Stomach (tissue), 9 donors: ENCODE measurements around the gene PDE3B. TPM values are rescaled to one million over a fixed set of nuclear protein-coding genes. Genes with fewer than 3 reads are reported as not detected.
"Not testable (repeated sequence)": the region's sequence is repeated elsewhere in the genome, so short reads cannot be mapped to it uniquely, and the experiment has no call there.

Source experiments
- DNase-seq, 2 donors: peaks; one replicate each; pipeline versions ENCODE4 v3.0.0 to v3.0.0-alpha.2; 2013 to 2019
- H3K27ac ChIP-seq, 5 donors: fragments of 200-600 bp in 4 of 5; sonication (generic) in 4 of 5; one replicate each; pipeline ENCODE4 v1.5.1; 2013 to 2019; ENCODE audit warnings: mild to moderate bottlenecking in 1 of 5, moderate library complexity in 1 of 5
- H3K27me3 ChIP-seq, 3 donors: fragments of 200-600 bp; sonication (generic); one replicate each; pipeline ENCODE4 v1.5.1; 2017 to 2019; ENCODE audit warnings: mixed run types in 1 of 3
- H3K36me3 ChIP-seq, 4 donors: fragments of 200-600 bp; sonication (generic); 1 replicate in 3 of 4; 2 replicates in 1 of 4; pipeline ENCODE4 v1.5.1; 2016 to 2019
- H3K4me1 ChIP-seq, 4 donors: fragments of 200-600 bp; sonication (generic); one replicate each; pipeline ENCODE4 v1.5.1; 2016 to 2019
- H3K4me3 ChIP-seq, 4 donors: fragments of 200-600 bp; sonication (generic) in 3 of 4; one replicate each; pipeline ENCODE4 v1.5.1; 2016 to 2019; ENCODE audit warnings: mild to moderate bottlenecking in 1 of 4
- H3K9me3 ChIP-seq, 4 donors: fragments of 200-600 bp; sonication (generic); one replicate each; pipeline ENCODE4 v1.5.1; 2016 to 2019
- EP300 ChIP-seq: sonication (generic); formaldehyde crosslinking; IDR thresholded peaks from one replicate; pipeline ENCODE4 v1.6.1; 2017; ENCODE audit warnings: antibody characterized with exemption
- POLR2A ChIP-seq, 4 donors: fragments of 450-650 bp; IDR thresholded peaks; one replicate each; pipeline ENCODE4 v1.6.1; 2016; ENCODE audit warnings: antibody characterized with exemption in 4 of 4, control low read depth in 2 of 4, mild to moderate bottlenecking in 1 of 4, moderate library complexity in 1 of 4
- POLR2AphosphoS5 ChIP-seq, 3 donors: sonication (generic); formaldehyde crosslinking; IDR thresholded peaks; one replicate each; pipeline ENCODE4 v1.6.1; 2016; ENCODE audit warnings: antibody characterized with exemption in 3 of 3
- WGBS, 5 donors: extraction: QIAGEN DNeasy Blood & Tissue Kit in 3 of 5; methylation state at CpG; one replicate each; pipeline versions ENCODE4 v1.1.5 to v1.1.7; 2013 to 2018; 5-methylcytosine and 5-hydroxymethylcytosine counted together
- intact Hi-C: fragments of 100-400 bp; cut with DNase I; formaldehyde crosslinking; loops from one replicate; pipeline ENCODE4 v1.15.1; 2023; ENCODE audit warnings: low total_unique reads
- polyA plus RNA-seq, 3 donors: library from polyadenylated mRNA; stranded (reverse); fragments of 200-250 nt; gene quantifications; one replicate each; pipeline ENCODE4 v1.2.3, GENCODE V29; 2013
- total RNA-seq, 5 donors: library from RNA; depleted of rRNA; stranded (reverse); fragments of >200 nt; gene quantifications; one replicate each; pipeline versions ENCODE4 v1.1.0 to v1.2.3, GENCODE V29; 2014 to 2016
- TF ChIP-seq, protein P1 (sequence below), 7 experiments: fragments of 450-650 bp in 4 of 7; fragments of 200-600 bp in 3 of 7; sonication (generic) in 3 of 7; IDR thresholded peaks; one replicate each; pipeline ENCODE4 v1.5.1; 2016 to 2019; ENCODE audit warnings: antibody characterized with exemption in 7 of 7, control low read depth in 2 of 7, mild to moderate bottlenecking in 1 of 7
- donor health status: healthy with polysubstance abuse.
- donor health status: Bipolar disorder and iron deficiency.
- donor health status: healthy.

PDE3B gene
- total and polyA plus RNA-seq, 8 donors, result 1.2 to 49.2 (median 14.2) TPM

DNA sequence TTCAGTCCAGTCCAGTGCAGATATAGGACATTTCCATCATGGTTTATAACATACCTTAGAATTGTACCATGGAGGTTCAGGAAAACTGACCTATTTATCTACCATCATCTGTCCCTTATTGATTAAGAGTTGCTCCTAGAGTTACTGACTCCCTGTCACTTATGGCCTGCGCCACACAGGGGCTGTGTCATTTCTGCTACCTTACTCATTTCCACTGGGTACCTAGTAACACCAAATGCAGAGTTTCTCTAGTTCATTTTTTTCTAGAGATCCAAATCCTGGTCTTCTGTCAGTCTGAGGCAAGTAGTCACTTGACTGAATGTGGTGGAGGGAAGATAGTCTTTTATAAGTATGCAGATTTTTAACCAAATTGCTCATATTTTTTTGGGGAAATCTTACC, 59.2 kb downstream of the PDE3B start:
- Histone ChIP-seq H3K27ac (no peak overlapping the region), H3K9me3 (peaks cover 0 to 15% (median 5%) of the 10 kb centered on the region in 4 donors), H3K27me3 (no peaks in the 10 kb centered on the region), H3K4me1 (peaks cover 0 to 5% (median 0%) of the 10 kb centered on the region in 4 donors), H3K36me3 (no peaks in the 10 kb centered on the region), H3K4me3 (no peak overlapping the region)
- WGBS, 5 donors, result 92 to 100% (median 98%) methylated on average over 1 of the region's 1 CpG
- intact Hi-C loops, result no loop called here
- no peak for DNase-seq
- TF ChIP-seq EP300 (no peak), POLR2AphosphoS5 (IDR thresholded peaks at IDR 0.05) (no peak), POLR2A (IDR thresholded peaks at IDR 0.05) (no peak)
- TF ChIP-seq, protein P1, sequence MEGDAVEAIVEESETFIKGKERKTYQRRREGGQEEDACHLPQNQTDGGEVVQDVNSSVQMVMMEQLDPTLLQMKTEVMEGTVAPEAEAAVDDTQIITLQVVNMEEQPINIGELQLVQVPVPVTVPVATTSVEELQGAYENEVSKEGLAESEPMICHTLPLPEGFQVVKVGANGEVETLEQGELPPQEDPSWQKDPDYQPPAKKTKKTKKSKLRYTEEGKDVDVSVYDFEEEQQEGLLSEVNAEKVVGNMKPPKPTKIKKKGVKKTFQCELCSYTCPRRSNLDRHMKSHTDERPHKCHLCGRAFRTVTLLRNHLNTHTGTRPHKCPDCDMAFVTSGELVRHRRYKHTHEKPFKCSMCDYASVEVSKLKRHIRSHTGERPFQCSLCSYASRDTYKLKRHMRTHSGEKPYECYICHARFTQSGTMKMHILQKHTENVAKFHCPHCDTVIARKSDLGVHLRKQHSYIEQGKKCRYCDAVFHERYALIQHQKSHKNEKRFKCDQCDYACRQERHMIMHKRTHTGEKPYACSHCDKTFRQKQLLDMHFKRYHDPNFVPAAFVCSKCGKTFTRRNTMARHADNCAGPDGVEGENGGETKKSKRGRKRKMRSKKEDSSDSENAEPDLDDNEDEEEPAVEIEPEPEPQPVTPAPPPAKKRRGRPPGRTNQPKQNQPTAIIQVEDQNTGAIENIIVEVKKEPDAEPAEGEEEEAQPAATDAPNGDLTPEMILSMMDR (IDR thresholded peaks at IDR 0.05), result no peak

DNA sequence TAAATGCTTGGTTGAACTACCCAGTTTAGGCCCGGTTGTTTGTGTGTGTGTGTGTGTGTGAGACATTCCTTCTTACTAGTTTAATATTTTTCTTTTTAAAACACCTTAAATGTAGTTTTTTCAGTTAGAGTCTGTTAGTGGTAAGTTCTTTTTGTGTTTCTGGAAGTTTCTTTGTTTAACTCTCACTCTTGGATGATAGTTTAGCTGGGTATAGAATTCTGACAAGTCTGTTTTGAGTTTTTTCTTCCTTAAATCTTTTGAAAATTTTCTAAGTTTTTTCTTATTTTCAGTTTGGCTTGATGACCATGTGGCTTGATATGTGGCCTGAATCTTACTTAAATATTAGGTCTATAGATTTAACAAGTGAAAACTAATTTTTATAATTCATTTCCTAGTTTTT, 60.1 kb downstream of the PDE3B start:
- H3K36me3 ChIP-seq, result no peaks in the 10 kb centered on the region
- intact Hi-C loops, result no loop called here
- H3K4me1 ChIP-seq, result peaks cover 0 to 5% (median 0%) of the 10 kb centered on the region in 4 donors
- H3K27me3 ChIP-seq, result no peaks in the 10 kb centered on the region
- TF ChIP-seq POLR2A (IDR thresholded peaks at IDR 0.05) (no peak), POLR2AphosphoS5 (IDR thresholded peaks at IDR 0.05) (no peak), EP300 (no peak)
- TF ChIP-seq, protein P1 (IDR thresholded peaks at IDR 0.05), result no peak
- 93 to 100% (median 96%) methylated on average over 1 of the region's 1 CpG for WGBS, 5 donors
- peaks cover 0 to 15% (median 5%) of the 10 kb centered on the region in 4 donors for H3K9me3 ChIP-seq
- no peak overlapping the region for H3K4me3 ChIP-seq
- no peak overlapping the region for H3K27ac ChIP-seq
- DNase-seq, result no peak

GRCh38 chr11:14705067-14705466, 61.5 kb downstream of the PDE3B start:
- Histone ChIP-seq H3K4me1 (peaks cover 0 to 5% (median 0%) of the 10 kb centered on the region in 4 donors), H3K27ac (no peak overlapping the region), H3K9me3 (peaks cover 0 to 15% (median 5%) of the 10 kb centered on the region in 4 donors), H3K27me3 (no peaks in the 10 kb centered on the region), H3K4me3 (no peak overlapping the region), H3K36me3 (no peaks in the 10 kb centered on the region)
- intact Hi-C loops, result no loop called here
- WGBS, 5 donors, result 88 to 95% (median 93%) methylated on average over 2 of the region's 2 CpGs
- TF ChIP-seq POLR2A (IDR thresholded peaks at IDR 0.05) (no peak), POLR2AphosphoS5 (IDR thresholded peaks at IDR 0.05) (no peak), EP300 (no peak)
- TF ChIP-seq, protein P1 (IDR thresholded peaks at IDR 0.05), result no peak
- no peak for DNase-seq

- WGBS, 5 donors, result 56 to 75% (median 71%) methylated on average over 4 of the region's 4 CpGs
- peak in 1 of 2 donors; percentile 5 for DNase-seq
- TF ChIP-seq POLR2AphosphoS5 (IDR thresholded peaks at IDR 0.05), result no peak
- TF ChIP-seq, protein P1 (IDR thresholded peaks at IDR 0.05), result no peak
- no peak for TF ChIP-seq EP300
- no peak for TF ChIP-seq POLR2A (IDR thresholded peaks at IDR 0.05)
- Histone ChIP-seq H3K27ac (no peak overlapping the region), H3K36me3 (no peaks in the 10 kb centered on the region), H3K9me3 (no peaks in the 10 kb centered on the region), H3K27me3 (no peaks in the 10 kb centered on the region), H3K4me3 (no peak overlapping the region), H3K4me1 (no peaks in the 10 kb centered on the region)
- intact Hi-C loops, result no loop called here
Measured at GRCh38 chr11:14713496-14714244, 70.1 kb downstream of the PDE3B start.

GRCh38 chr11:14715669-14716068, 72.1 kb downstream of the PDE3B start:
- peak in 1 of 2 donors; percentile 6 for DNase-seq
- H3K36me3 ChIP-seq, H3K4me3 ChIP-seq, H3K9me3 ChIP-seq, H3K27me3 ChIP-seq, H3K4me1 ChIP-seq, intact Hi-C loops, H3K27ac ChIP-seq: not testable (repeated sequence)
- WGBS, 5 donors, result 61 to 83% (median 76%) methylated on average over 4 to 7 of the region's 11 CpGs
